ENCODE data around the gene IDE. TPM values are rescaled to one million over a fixed set of nuclear protein-coding genes. Genes with fewer than 3 reads are reported as not detected.

The IDE gene
- total and polyA plus RNA-seq, 7 donors = 9.2 to 69.3 (median 48.8) TPM

DNA sequence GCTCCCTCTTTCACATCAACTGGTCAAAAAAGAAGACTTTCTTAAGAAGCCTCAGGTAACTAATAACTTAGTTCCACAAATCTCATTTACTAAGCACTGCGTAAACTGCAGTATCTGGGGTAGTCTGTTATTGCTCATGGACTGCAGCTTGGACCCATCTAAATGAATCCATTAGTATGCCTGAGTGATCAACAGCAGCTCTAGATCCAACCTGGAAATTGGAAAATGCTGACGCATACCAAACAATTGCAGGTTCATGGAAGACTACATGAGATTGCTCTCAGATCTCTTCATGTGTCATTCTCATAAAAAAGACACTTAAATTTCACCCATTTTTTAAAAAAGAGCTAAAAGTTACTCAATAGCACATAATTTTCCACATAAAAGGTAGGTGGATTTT lies 121.6 kb downstream of the IDE start:
- Histone ChIP-seq H3K4me1 (no peaks in the 10 kb centered on the region), H3K4me3 (no peak overlapping the region), H3K27ac (no peak overlapping the region), H3K9me3 (no peaks in the 10 kb centered on the region), H3K36me3 (ENCODE audit: insufficient read depth in 1 of 2, low read depth in 1 of 2) (peaks cover 7 to 80% of the 10 kb centered on the region in 2 donors), H3K27me3 (ENCODE audit: insufficient read depth in 3 of 3, low read length in 2 of 3) (no peaks in the 10 kb centered on the region)
- TF ChIP-seq, protein P1, sequence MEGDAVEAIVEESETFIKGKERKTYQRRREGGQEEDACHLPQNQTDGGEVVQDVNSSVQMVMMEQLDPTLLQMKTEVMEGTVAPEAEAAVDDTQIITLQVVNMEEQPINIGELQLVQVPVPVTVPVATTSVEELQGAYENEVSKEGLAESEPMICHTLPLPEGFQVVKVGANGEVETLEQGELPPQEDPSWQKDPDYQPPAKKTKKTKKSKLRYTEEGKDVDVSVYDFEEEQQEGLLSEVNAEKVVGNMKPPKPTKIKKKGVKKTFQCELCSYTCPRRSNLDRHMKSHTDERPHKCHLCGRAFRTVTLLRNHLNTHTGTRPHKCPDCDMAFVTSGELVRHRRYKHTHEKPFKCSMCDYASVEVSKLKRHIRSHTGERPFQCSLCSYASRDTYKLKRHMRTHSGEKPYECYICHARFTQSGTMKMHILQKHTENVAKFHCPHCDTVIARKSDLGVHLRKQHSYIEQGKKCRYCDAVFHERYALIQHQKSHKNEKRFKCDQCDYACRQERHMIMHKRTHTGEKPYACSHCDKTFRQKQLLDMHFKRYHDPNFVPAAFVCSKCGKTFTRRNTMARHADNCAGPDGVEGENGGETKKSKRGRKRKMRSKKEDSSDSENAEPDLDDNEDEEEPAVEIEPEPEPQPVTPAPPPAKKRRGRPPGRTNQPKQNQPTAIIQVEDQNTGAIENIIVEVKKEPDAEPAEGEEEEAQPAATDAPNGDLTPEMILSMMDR (IDR thresholded peaks at IDR 0.05) = no peak
- DNase-seq = no peak
- no peak for ATAC-seq
- WGBS, 3 donors = 97 to 100% (median 98%) methylated on average over 2 of the region's 2 CpGs
- intact Hi-C loops (cut with DNase I) = loop anchor here in 1 of 2 donors (10.0 kb wide), 1 partner anchor 488 kb away; no protein-coding TSS in a partner anchor

GRCh38 chr10:92451431-92451830 lies 122.5 kb downstream of the IDE start:
- TF ChIP-seq, protein P1 (IDR thresholded peaks at IDR 0.05) = no peak
- H3K36me3 ChIP-seq (ENCODE audit: insufficient read depth in 1 of 2, low read depth in 1 of 2) = peaks cover 6 to 73% of the 10 kb centered on the region in 2 donors
- DNase-seq (no peak), ATAC-seq (no peak)
- no peaks in the 10 kb centered on the region for H3K4me1 ChIP-seq
- no peaks in the 10 kb centered on the region for H3K27me3 ChIP-seq (ENCODE audit: insufficient read depth in 3 of 3, low read length in 2 of 3)
- no peak overlapping the region for H3K4me3 ChIP-seq
- H3K9me3 ChIP-seq = no peaks in the 10 kb centered on the region
- intact Hi-C loops (cut with DNase I) = loop anchor here in 1 of 2 donors (10.0 kb wide), 1 partner anchor 487 kb away; no protein-coding TSS in a partner anchor
- no peak overlapping the region for H3K27ac ChIP-seq
- WGBS, 3 donors = 82 to 90% (median 83%) methylated on average over 7 of the region's 7 CpGs

GRCh38 chr10:92450896-92451295 lies 123.0 kb downstream of the IDE start:
- ATAC-seq (no peak), DNase-seq (no peak)
- Histone ChIP-seq H3K36me3 (ENCODE audit: insufficient read depth in 1 of 2, low read depth in 1 of 2) (peaks cover 6 to 67% of the 10 kb centered on the region in 2 donors), H3K4me3 (no peak overlapping the region), H3K4me1 (no peaks in the 10 kb centered on the region), H3K9me3 (no peaks in the 10 kb centered on the region), H3K27ac (no peak overlapping the region), H3K27me3 (ENCODE audit: insufficient read depth in 3 of 3, low read length in 2 of 3) (no peaks in the 10 kb centered on the region)
- intact Hi-C loops (cut with DNase I) = loop anchor here in 1 of 2 donors (10.0 kb wide), 1 partner anchor 486 kb away; no protein-coding TSS in a partner anchor
- TF ChIP-seq, protein P1 (IDR thresholded peaks at IDR 0.05) = no peak
- WGBS, 3 donors = 91 to 96% (median 91%) methylated on average over 2 of the region's 2 CpGs

DNA sequence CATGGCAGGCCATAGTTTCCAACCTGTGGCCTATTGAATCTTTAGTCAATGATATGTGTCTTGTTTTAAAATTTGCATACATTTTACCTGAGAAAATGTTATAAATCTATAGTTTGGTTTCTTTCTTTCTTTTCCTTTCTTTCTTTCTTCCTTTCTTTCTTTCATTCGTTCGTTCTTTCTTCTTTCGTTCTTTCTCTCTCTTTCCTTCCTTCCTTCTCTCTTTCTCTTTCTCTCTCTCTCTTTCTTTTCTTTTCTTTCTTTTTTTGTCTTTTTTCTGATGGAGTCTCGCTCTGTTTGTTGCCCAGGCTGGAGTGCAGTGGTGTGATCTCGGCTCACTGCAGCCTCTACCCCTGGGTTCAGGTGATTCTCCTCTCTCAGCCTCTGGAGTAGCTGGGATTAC lies 133.3 kb downstream of the IDE start:
- Histone ChIP-seq H3K4me1 (no peaks in the 10 kb centered on the region), H3K4me3 (no peak overlapping the region), H3K27ac (no peak overlapping the region), H3K9me3 (no peaks in the 10 kb centered on the region), H3K36me3 (ENCODE audit: insufficient read depth in 1 of 2, low read depth in 1 of 2) (no peaks in the 10 kb centered on the region), H3K27me3 (ENCODE audit: insufficient read depth in 3 of 3, low read length in 2 of 3) (no peaks in the 10 kb centered on the region)
- intact Hi-C loops (cut with DNase I) = no loop called here
- no peak for ATAC-seq
- DNase-seq = no peak
- WGBS, 3 donors = 88 to 95% (median 92%) methylated on average over 5 of the region's 5 CpGs
- TF ChIP-seq, protein P1 (IDR thresholded peaks at IDR 0.05) = no peak

DNA sequence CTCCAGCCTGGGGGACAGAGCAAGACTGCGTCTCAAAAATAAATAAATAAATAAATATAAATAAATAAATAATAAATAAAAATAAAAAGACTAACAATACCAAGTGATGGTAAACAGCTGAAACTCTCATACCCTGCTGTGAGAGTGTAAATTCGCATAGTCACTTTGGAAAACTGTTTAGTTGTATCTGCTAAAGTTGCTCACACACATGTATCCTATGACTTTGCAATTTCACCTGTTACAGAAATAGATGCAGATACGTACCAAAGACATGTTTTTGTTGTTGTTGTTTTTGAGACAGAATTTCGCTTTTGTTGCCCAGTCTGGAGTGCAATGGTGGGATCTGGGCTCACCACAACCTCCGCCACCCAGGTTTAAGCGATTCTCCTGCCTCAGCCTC lies 135.7 kb downstream of the IDE start:
- DNase-seq (no peak), ATAC-seq (no peak)
- Histone ChIP-seq H3K4me3 (no peak overlapping the region), H3K27ac (no peak overlapping the region), H3K4me1 (no peaks in the 10 kb centered on the region), H3K9me3 (no peaks in the 10 kb centered on the region), H3K27me3 (ENCODE audit: insufficient read depth in 3 of 3, low read length in 2 of 3) (no peaks in the 10 kb centered on the region), H3K36me3 (ENCODE audit: insufficient read depth in 1 of 2, low read depth in 1 of 2) (no peaks in the 10 kb centered on the region)
- intact Hi-C loops (cut with DNase I) = no loop called here
- TF ChIP-seq, protein P1 (IDR thresholded peaks at IDR 0.05) = no peak
- WGBS, 3 donors = 92 to 96% (median 93%) methylated on average over 6 of the region's 6 CpGs
